ENCODE measurements around the gene POLDIP2. TPM values are rescaled to one million over a fixed set of nuclear protein-coding genes. Genes with fewer than 3 reads are reported as not detected.

The POLDIP2 gene
- total RNA-seq, 2 donors from 2014 or later = 69.0 to 72.1 TPM

DNA sequence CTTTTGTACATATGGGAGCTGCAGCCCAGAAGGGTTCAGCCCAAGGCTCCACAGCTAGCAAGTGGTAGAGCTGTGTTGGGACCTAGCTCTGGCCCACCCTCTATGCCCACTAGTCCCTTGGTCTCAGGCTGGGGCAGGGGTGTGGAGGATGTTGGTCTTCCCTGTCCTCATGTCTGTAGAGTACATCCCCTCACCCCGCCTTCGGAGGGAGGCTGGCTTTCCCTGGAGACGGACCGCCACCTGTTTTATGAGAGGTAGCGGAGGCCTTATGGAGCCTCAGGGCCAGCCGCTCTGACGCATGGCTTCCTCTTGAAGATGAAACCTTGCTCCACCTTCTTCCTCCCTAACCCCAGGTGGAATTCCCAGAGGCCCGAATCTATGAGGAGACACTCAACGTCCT, 13.3 kb downstream of the POLDIP2 start:
- TF ChIP-seq, protein P1, sequence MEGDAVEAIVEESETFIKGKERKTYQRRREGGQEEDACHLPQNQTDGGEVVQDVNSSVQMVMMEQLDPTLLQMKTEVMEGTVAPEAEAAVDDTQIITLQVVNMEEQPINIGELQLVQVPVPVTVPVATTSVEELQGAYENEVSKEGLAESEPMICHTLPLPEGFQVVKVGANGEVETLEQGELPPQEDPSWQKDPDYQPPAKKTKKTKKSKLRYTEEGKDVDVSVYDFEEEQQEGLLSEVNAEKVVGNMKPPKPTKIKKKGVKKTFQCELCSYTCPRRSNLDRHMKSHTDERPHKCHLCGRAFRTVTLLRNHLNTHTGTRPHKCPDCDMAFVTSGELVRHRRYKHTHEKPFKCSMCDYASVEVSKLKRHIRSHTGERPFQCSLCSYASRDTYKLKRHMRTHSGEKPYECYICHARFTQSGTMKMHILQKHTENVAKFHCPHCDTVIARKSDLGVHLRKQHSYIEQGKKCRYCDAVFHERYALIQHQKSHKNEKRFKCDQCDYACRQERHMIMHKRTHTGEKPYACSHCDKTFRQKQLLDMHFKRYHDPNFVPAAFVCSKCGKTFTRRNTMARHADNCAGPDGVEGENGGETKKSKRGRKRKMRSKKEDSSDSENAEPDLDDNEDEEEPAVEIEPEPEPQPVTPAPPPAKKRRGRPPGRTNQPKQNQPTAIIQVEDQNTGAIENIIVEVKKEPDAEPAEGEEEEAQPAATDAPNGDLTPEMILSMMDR (conservative IDR thresholded peaks at IDR 0.05) = no peak
- H3K36me3 Mint-ChIP-seq (ENCODE audit: low read depth) = peaks cover 76% of the 10 kb centered on the region
- no peak overlapping the region for H3K27ac Mint-ChIP-seq
- Histone ChIP-seq H3K36me3 (ENCODE audit: control insufficient read depth, insufficient read depth, low read length) (peaks cover 93% of the 10 kb centered on the region), H3K27ac (ENCODE audit: low read depth, low read length) (no peak overlapping the region), H3K4me3 (ENCODE audit: low read length) (no peak overlapping the region), H3K9ac (ENCODE audit: extremely low read depth, low read length, poor library complexity, severe bottlenecking) (no peak overlapping the region), H3K27me3 (ENCODE audit: control insufficient read depth, insufficient read depth, low read length, poor library complexity, severe bottlenecking) (no peaks in the 10 kb centered on the region), H3K4me1 (ENCODE audit: control insufficient read depth, insufficient read depth, low read length) (peaks cover 5% of the 10 kb centered on the region), H3K9me3 (ENCODE audit: control insufficient read depth, low read length) (no peaks in the 10 kb centered on the region)
- peaks cover 1% of the 10 kb centered on the region for H3K4me1 Mint-ChIP-seq
- H3K27me3 Mint-ChIP-seq (ENCODE audit: insufficient read depth) = no peaks in the 10 kb centered on the region
- no peak for DNase-seq
- WGBS, 2 experiments (ENCODE audit: insufficient coverage in 1 of 2, insufficient read length in 1 of 2) = 97 to 99% methylated on average over 7 to 9 of the region's 9 CpGs
- H3K4me3 Mint-ChIP-seq = no peak overlapping the region
- no peaks in the 10 kb centered on the region for H3K9me3 Mint-ChIP-seq

DNA sequence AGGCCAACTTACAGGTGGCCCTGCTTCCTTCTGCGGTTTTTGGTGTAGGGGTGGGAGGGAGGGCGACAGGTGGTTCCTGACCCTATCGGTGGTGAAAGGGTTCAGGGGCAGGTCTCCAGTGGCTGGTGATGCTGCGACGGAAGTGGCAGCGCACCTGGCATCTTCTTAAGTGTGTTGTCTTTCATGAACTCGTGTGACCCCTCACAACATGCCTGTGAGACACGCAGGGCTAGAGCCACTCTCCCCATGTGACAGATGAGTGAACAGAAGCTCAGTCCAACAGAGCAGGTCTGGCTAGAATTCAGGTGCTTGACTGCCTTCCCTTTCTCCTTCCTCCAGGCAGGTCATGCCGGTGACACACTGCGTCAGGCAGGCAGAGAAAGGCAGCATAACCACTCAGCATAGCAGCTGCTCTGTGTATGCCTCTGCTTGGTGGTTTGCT, 13.8 kb downstream of the POLDIP2 start:
- Mint-ChIP-seq H3K9me3 (no peaks in the 10 kb centered on the region), H3K36me3 (ENCODE audit: low read depth) (peaks cover 71% of the 10 kb centered on the region), H3K27ac (no peak overlapping the region), H3K4me1 (peaks cover 4% of the 10 kb centered on the region), H3K27me3 (ENCODE audit: insufficient read depth) (no peaks in the 10 kb centered on the region), H3K4me3 (no peak overlapping the region)
- peaks cover 5% of the 10 kb centered on the region for H3K4me1 ChIP-seq (ENCODE audit: control insufficient read depth, insufficient read depth, low read length)
- peaks cover 89% of the 10 kb centered on the region for H3K36me3 ChIP-seq (ENCODE audit: control insufficient read depth, insufficient read depth, low read length)
- H3K27me3 ChIP-seq (ENCODE audit: control insufficient read depth, insufficient read depth, low read length, poor library complexity, severe bottlenecking) = no peaks in the 10 kb centered on the region
- H3K9ac ChIP-seq (ENCODE audit: extremely low read depth, low read length, poor library complexity, severe bottlenecking) = no peak overlapping the region
- TF ChIP-seq, protein P1 (conservative IDR thresholded peaks at IDR 0.05) = no peak
- no peaks in the 10 kb centered on the region for H3K9me3 ChIP-seq (ENCODE audit: control insufficient read depth, low read length)
- H3K4me3 ChIP-seq (ENCODE audit: low read length) = no peak overlapping the region
- no peak overlapping the region for H3K27ac ChIP-seq (ENCODE audit: low read depth, low read length)
- no peak for DNase-seq
- 93 to 94% methylated on average over 6 to 10 of the region's 10 CpGs for WGBS, 2 experiments (ENCODE audit: insufficient coverage in 1 of 2, insufficient read length in 1 of 2)

DNA sequence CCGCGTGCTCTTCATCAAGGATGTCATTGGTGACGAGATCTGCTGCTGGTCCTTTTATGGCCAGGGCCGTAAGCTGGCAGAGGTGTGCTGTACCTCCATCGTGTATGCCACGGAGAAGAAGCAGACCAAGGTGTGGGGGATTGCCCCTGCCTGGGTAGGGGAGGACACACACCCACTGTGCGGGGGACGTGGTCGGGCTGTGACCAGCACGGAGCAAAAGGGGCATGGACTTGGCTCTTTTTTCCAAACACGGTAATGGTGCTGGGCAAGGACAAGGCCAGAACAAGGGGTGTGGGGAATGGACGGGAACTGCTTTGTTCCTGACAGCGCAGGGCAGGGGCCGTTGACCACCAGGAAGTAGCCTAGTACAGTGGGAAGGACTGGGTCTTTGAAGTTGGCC, 15.0 kb downstream of the POLDIP2 start:
- Mint-ChIP-seq H3K27ac (no peak overlapping the region), H3K27me3 (ENCODE audit: insufficient read depth) (no peaks in the 10 kb centered on the region), H3K4me3 (no peak overlapping the region), H3K9me3 (no peaks in the 10 kb centered on the region), H3K4me1 (peaks cover 7% of the 10 kb centered on the region), H3K36me3 (ENCODE audit: low read depth) (peaks cover 64% of the 10 kb centered on the region)
- 93 to 96% methylated on average over 13 to 14 of the region's 14 CpGs for WGBS, 2 experiments (ENCODE audit: insufficient coverage in 1 of 2, insufficient read length in 1 of 2)
- Histone ChIP-seq H3K27me3 (ENCODE audit: control insufficient read depth, insufficient read depth, low read length, poor library complexity, severe bottlenecking) (no peaks in the 10 kb centered on the region), H3K36me3 (ENCODE audit: control insufficient read depth, insufficient read depth, low read length) (peaks cover 80% of the 10 kb centered on the region), H3K27ac (ENCODE audit: low read depth, low read length) (no peak overlapping the region), H3K9ac (ENCODE audit: extremely low read depth, low read length, poor library complexity, severe bottlenecking) (no peak overlapping the region), H3K9me3 (ENCODE audit: control insufficient read depth, low read length) (no peaks in the 10 kb centered on the region), H3K4me3 (ENCODE audit: low read length) (no peak overlapping the region), H3K4me1 (ENCODE audit: control insufficient read depth, insufficient read depth, low read length) (peaks cover 5% of the 10 kb centered on the region)
- TF ChIP-seq, protein P1 (conservative IDR thresholded peaks at IDR 0.05) = no peak
- no peak for DNase-seq
